Measurements from ENCODE around the gene ASXL2.

ASXL2 gene

DNA sequence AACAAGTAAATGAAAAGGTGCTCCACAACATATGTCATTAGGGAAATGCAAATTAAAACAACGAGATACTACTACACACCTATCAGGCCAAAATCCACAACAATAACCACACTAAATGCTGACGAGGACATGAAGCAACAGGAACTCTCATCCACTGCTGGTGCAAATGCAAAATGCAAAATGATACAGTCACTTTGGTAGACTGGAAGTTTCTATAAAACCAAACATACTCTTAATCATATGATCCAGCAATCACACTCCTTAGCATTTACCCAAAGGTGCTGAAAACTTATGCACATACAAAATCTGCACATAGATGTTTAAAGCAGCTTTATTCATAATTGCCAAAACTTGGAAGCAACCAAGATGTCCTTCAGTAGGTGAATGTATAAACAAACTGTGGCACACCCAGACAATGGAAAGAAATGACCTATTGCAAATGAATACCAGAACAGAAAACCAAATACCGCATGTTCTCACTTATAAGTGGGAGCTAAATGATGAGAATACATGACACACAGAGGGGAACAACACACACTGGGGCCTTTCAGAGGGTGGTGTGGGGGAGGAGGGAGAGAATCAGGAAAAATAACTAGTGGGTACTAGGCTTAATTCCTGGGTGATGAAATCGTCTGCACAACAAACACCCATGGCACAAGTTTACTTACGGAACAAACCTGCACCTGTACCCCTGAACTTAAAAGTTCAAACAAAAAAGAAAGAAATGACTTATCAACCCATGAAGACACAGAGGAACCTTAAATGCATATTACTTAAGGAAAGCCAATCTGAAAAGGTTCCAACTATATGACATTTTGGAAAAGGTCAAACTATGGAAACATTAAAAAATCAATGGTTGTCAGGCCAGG, 80.4 kb downstream of the ASXL2 start:
- DNase-seq, result no peak

DNA sequence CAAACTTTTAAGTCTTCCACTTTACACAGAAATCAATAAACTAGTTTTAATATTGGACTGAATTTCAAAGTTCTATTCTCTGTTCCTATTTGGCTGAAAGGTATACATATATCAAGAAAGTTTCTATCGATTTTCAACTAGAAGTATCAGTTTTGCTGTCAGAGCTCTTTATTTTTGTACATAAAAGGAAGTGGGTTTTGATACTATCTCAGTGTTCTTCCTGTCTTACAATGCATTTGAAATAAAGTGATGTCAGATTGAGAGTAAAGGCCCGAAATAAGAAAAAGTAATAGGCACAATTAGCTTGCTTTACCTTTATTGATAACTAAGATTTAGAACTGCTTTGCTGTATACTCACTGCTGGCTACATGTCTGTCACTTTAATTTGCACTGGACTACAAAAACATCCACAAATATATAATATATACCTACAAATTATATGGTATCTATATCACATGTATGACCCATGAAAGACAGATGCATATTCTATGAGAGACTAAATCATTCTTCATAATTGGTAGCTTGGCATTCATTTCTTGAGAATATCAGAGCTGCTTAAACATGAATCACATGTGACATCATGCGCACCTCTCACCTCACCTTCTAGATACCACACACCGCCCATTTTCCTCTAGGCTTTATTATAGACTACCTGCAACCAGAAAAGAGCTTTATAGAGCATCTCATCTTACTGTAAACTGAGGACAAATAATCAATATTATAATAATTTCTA, 83.6 kb downstream of the ASXL2 start:
- DNase-seq, result no peak

DNA sequence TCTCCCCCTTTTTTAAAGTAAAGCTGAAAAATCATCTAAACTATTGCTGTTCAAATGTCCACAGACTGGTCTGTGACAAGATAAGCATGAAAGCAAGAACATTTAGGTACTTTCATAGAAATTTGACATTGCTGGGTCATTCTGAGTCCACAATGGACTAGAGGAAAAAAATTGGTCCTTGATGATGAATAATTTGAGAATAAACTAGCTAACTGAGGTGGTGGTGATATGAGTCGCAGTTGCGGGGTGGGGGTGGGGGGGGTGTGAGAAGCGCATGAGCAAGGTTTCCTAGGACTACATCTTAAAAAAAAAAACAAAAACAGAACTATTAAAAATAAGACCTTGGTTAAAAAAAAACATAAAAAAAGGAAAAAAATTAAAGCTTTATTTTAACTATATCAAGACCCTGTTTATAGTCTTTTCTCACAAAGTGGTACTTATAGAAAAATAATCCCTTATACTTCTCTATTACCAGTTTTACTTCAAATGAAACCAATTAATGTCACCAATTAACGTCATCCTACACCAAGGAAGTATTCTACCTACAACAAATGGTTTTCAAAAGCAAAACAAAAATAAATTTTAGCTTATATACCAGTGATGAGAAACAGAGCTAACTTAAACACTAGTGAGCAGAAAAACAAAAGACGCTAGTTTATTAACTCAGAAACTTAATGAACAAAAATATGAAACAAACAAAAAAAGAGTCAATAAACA, 88.1 kb downstream of the ASXL2 start:
- DNase-seq, result no peak

DNA sequence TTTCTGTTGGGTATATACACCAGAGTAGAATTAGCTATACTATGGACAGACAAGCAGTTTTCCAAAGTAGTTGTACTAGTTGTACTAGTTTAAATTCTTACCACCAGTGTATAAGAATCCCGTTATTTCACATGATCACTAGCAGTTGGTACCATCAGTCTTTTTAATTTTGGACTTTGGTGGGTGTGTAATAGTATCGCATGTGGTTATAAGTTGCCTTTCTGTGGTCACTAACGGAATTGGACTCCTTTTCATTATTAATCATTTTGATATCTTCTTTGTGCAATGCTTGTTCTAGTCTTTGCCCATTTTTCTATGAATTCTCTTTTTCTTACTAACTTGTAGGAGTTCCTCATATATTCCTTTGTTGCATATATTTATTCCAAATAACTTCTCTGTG, 89.8 kb downstream of the ASXL2 start:
- no peak for DNase-seq

DNA sequence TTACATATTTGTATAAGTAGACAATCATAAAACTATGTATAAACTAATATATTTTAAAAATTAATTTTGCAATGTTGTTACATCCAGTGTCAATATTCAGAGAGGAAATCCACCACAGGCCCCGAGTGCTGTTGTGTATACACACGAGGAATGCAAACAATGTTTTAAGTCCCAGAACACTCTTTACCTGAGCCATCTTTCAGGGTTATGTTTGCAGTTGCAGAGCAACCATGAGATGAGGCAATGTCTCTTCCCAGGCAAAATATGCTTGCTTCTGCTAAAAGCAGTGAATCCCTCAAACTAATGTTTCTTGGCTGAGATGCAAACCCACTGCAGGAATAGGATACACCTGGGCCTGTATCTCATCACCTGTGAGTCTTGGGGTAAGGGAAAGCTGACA, 91.3 kb downstream of the ASXL2 start:
- no peak for DNase-seq

DNA sequence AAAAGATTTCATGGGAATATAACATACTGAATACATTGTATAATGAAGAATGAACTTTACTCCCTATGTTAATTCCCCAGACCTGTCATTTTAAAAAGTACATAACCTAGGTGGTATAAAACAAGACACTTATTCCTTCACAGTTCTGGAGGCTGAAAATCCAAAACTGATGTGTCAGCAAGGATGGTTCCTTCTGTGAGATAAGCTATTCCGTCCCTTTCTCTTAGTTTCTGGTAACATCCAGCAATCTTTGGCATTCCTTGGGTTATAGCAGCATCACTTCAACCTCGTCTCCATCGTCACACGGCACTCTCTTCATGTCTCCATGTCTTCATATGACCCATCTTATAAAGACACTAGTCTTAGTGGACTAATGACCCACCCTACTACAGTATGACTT, 93.9 kb downstream of the ASXL2 start:
- DNase-seq, result no peak

DNA sequence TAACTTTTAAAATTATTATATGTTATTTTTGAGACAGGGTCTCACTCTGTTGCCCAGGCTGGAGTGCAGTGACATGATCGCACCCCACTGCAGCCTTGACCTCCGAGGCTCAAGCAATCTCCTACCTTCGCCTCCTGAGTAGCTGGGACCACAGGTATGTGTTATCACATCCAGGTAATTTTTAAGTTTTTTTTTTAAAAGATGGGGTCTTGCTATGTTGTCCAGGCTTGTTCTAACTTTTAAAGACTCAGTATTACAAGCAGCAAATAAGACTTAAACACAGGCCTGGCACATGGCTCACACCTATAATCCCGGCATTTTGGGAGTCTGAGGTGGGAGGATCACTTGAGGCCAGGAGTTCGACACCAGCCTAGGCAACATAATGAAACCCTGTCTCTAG, 101.2 kb downstream of the ASXL2 start:
- no peak for DNase-seq

DNA sequence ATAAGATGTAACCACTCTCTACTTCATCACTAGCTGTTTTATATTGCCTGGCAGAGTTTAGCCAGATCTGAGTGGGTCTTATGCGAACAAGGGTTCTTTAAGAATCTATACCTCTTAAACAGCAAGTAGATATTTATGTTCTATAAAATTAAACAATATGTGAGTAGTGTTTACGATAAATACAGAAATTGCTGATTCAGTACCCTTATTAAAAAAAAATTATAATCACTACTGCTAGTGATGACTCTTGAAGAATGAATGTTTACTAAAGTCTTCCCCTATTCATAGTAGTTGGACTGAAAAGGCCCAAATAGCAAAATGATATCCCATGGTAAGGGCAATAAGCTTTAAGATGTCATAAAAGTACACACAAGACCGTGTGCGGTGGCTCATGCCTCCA, 106.2 kb downstream of the ASXL2 start:
- DNase-seq, result no peak

DNA sequence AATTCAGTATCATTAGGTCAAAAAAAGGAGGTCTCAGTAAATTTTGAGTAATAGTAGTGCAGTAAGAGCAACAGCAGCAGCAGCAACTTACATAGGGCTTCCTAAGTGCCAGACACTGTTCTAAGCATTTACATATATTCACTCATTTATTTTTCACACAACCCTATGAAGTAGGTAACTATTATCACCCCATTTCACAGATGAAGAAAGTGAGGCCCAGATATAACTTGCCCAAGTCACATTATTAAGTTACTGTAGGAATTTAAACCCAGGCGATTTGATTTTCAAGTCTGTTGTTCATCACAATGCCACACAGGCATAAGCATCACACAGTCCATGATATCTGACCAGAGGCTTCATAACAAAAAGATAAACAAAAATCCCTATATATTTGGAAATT, 114.7 kb downstream of the ASXL2 start:
- DNase-seq, result no peak

DNA sequence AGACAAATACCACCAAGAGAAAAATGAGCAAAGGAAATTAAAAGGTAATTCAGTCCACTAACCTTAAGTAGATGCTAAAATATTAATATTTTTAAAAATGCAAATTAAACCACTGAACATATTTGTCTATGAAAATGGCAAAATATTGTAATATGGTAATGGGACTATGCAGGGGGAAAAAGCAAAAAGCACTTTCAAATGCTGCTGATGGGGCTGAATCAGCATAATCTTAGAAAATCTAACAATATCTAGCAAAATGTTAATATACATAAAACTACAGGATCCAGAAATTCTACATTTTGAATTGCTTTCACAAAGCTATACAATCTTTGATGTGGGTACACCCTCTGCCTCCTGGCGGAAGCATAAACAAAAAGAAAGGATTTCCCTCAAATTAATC, 118.0 kb downstream of the ASXL2 start:
- no peak for DNase-seq

DNA sequence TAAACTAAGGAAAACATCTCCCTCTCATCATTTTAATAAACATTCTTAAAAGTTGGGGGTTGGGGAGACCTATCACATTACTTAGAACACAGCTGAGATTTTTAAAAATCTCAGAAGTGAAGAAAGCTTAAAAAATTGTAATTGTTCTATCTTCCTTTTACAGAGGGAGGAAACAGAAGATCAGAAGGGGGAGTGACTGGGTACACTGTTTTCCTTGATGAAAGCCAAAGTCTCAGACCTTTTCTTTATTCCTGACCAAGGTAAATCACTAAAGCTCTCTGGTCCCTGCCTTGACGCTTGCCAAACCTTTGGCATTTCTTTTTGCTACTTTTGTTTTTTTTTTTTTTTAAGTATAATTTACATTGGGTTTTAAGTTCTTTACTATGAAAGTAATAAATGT, 119.9 kb downstream of the ASXL2 start:
- DNase-seq, result no peak

DNA sequence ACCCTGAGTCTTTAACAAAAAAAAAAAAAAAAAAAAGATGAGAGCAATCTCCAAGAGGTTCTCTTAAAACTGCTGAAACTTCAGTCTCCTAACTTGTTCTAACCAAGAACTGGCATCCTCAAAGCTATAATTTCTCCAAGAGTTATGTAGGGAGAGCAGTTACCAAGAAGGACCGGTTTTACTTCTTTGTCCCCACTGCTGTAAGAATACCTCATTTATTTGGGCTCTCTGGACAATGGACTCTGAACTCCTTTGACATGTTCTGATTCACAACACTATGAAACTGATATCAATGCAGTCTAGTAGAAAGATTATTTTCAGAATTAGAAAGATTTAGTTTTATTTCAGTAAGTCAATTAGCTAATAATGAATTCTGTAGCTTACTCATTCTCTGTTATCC, 120.4 kb downstream of the ASXL2 start:
- no peak for DNase-seq

DNA sequence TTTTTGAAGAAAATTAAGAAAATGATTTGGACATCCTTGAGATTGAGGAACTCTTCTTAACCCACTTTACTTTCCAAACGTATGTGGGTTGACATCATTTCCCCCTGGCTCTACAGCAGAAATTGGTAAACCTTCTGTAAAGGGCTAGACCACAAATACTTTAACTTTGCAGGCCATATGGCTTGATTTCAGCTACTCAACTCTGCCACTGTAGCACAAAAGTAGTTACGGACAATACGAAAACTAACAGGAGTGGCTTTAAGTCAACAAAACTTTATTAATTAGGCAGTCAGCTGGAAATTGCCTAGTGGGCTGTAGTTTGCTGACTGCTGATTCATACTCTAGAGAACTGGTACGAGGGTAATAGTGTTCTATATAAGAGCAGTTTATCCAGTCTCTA, 121.8 kb downstream of the ASXL2 start:
- peak; percentile 71 for DNase-seq

DNA sequence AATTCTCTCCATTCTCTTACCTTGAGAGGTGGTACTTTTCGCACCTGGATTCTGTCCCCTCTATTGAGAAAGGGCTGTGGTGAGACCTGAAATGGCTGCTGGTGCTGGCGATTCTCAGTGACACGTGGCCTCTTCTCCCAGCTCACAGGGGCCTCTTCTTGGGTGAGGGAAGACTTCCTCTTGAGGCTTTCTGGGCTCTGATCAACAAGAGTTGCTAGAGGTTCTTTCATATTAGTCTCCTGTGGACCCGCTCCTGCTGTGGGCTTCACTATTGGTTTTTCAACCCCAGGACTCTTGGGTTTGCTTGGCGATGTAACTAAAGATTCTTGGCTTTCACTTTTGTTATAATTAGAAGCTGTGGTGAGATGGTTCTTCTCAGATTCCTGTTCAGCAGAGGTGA, 128.6 kb downstream of the ASXL2 start:
- DNase-seq, result no peak

DNA sequence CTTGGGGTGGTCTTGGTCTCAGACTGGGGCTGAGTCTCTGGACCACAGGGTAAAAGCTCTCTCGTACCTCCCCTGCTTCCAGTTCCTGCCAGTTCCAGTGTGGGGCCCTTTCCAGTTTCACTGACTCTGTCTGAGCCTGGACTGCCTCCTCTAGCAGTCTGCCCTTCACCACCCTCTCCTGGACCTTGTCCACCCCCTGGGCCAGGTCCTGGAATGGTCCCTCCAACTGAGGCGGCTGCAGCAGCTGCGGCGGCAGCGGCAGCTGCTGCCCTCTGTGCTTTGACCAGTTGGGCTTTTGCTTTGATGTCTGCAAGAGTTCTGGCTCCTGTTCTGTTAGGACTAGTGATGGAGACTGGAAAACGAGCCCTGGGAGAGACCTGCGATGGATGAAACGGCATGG, 134.2 kb downstream of the ASXL2 start:
- DNase-seq, result no peak

DNA sequence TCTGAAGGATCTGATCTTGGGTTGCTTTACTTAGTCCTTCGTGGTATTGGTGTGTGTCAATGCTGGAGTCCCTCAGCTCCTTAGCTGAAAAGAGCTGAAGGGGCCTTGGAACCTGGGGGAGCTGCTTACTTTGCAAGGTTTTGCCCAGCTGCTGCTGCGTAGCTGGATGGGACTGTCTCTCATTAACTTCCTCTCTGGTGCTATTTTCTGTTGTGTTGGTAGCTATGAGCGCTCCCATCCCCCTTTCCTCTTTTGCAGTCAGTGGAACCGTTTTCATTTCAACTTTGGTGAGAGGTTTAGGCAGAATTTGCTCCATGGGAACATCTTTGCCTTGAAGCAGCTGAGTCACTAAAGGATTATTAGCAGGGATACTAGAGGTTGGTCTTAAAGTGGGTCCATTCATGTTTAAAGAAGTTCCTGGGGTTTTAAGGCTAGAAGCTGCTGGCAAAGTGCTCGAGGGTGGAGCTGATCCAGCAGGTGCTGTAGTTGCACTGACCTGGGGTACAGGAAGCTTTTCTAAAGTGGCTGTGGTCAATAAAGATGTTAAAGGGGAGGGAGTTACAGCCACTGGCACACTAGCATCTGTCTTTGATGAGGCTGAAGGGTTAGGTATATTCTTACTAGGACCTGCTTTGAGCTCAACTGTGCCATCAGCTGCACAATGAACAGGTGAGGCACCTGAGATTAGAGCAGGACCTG, 135.0 kb downstream of the ASXL2 start:
- DNase-seq, result peak; percentile 23

DNA sequence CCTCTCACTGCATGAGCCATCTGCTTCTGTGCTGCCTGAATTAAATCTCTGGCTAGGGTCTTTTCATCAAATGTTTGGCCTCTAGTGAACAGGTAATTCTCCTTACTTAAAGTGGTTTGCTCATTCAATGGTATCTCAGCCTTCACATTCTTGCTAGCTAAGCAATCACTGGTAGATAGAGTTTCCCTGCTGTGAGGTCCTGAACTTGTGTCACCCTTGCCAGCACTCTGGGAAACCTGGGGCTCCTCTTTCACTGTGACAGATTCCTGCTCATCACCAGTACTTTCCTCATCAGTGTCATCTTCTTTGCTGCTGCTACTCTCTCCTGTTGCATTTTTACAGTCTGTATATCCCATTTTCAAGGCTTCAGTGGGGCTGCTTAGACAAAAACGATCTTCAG, 135.8 kb downstream of the ASXL2 start:
- DNase-seq, result no peak

DNA sequence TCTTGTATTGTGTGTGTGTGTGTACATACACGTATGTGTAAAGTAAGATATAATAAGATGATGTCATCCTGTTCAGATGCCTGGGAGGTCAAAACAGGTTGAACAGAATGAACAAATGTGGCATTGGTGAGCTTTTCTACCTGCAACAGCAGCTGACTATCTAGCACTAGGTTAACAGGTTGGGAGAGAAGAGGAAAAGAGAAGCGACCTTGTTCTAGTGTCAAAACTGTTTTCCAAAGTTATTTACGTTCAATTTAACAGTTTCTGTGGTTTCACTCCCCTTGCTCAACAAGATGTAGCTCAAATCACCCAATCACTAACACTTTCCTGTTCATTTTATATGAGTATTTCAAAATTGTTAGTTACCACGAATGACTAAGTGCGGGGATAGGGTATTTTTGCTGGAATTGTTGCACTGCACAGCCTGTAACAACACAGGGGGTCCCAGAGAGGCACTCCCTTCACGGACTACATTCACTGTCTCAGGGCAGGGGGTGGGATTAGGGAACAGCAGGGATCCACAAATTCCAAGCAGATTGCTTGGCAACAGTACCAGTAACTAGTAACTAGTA, 137.4 kb downstream of the ASXL2 start:
- peak; percentile 32 for DNase-seq

DNA sequence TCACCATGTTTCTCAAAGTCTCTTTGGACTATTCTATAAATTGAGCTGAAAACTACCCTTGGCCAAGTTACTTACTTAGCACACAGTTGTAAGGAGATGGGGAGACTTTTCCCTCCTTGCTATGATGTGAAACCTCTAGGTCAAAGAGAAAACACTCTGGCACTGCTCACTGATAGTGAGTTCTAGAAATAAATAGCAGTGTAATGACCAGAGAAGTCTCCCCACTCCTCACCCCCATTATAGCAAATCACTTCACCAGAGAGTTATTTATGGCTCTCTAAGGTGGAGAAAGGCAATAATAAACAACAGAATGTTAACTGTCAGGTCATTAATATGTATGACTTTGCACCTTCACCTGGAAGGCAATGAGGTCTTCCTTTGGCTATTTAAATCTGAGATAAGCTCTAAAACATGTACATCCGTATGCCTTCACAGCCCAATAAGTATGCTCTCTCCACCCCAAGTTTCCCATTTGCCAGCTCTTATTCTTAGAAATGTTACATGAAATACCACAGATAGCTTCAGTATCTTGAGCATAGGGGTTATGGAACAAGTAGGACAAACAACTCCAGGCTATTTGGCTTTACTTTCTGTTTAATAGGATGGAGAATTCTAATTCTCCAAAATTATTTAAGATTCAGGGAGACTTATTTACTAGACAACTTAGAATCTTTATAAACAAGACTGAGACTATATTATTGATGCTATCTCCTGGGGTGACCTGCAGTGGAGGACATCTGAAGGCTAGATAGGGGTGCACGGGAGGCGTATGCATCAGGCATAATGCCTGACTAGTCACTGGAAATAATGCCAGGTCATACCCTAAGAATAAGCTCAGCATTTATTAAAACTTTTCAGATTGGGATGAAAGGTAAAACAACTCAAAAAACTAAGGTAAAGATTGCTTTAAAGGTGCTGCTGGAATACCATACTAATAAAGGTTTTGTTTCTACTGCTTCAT, 139.6 kb downstream of the ASXL2 start:
- no peak for DNase-seq

DNA sequence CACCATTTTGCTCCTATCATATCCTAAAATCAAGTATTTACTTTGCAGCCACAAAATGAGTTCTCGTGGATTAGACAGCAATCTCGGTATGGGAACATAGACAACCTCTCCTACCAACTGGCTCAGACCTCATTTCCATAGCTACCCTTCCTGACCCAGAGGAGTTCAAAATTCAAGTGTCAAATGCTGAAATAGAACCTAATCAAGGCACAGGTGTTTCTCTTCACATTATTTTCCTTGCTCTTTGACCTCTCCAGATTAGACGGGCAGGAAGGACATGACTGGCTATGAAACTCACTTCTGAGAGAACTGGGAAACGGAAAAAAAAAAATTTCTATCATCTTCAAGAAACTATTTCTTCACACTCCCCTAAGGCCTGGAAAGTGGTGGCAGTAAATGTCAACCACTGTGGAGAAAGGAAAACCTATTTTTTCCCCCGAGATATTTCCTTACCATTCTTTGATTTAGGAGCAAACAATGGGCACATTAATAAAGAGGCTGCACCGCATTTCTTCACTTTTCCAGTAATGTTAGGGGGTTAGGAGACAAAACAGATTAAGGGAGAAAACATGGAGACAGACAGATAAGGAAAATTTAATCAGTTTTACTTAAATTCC, 141.3 kb downstream of the ASXL2 start:
- no peak for DNase-seq

DNA sequence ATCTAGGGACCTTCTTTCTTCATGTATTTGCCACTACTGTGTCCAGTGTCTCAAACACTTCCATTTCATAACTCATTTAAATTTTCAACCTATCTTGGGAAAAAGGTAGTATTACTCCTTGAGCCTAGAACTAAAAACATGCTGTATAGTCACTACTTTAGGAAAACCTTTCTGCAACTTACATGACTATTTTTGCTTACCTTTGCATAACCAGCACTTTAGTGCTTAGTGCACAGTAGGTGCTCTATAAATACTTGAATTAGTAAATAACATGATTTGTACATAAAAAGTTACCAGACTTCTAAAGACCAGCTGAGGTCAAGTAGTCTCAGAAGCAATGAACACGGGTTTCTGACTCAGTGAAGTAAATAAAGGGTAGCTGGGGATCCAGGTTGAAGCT, 142.5 kb downstream of the ASXL2 start:
- DNase-seq, result no peak

Measured in suppressor macrophage treated with lipopolysaccharide for 4 hours (primary cell).